GM23338 (cell line): ENCODE data around the gene TMEM185B. TPM values are rescaled to one million over a fixed set of nuclear protein-coding genes. Genes with fewer than 3 reads are reported as not detected.
A peak's percentile ranks its signal among the peaks of the same experiment; 100 is the strongest.

Experiments
- ATAC-seq: fragments of 200-7000 bp; cut with Tn5 transposase; 3 replicates; pipeline ENCODE4 v1.9.1; 2020
- DNase-seq: peaks from one replicate; pipeline ENCODE4 v3.0.0-alpha.2; 2015; ENCODE audit warnings: low spot score
- H2AFZ ChIP-seq: fragments of 200-600 bp; sonication (generic); 2 replicates; pipeline ENCODE4 v1.8.0; 2016; ENCODE audit warnings: antibody characterized with exemption, mild to moderate bottlenecking, moderate library complexity
- H3F3A ChIP-seq: fragments of 200-600 bp; sonication (generic); replicated peaks from 2 replicates; pipeline ENCODE4 v1.8.0; 2017; ENCODE audit warnings: antibody characterized with exemption, mixed run types, low read depth
- H3K27ac ChIP-seq: fragments of 200-600 bp; sonication (generic); 2 replicates; pipeline ENCODE4 v1.6.1; 2016; ENCODE audit warnings: low read depth
- H3K27me3 ChIP-seq: fragments of 200-600 bp; sonication (generic); 2 replicates; pipeline ENCODE4 v1.8.0; 2016; ENCODE audit warnings: mild to moderate bottlenecking, mixed run types, moderate library complexity; ENCODE audit not compliant: insufficient read depth
- H3K36me3 ChIP-seq: fragments of 200-600 bp; sonication (generic); 2 replicates; pipeline ENCODE4 v1.8.0; 2016; ENCODE audit warnings: mild to moderate bottlenecking; ENCODE audit not compliant: insufficient read depth
- H3K4me1 ChIP-seq: fragments of 200-600 bp; sonication (generic); 2 replicates; pipeline ENCODE4 v1.8.0; 2016; ENCODE audit warnings: mild to moderate bottlenecking, moderate library complexity; ENCODE audit not compliant: insufficient read depth
- H3K4me2 ChIP-seq: fragments of 200-600 bp; sonication (generic); 2 replicates; pipeline ENCODE4 v1.7.1; 2017; ENCODE audit warnings: mixed run types
- H3K4me3 ChIP-seq: fragments of 200-600 bp; sonication (generic); 2 replicates; pipeline ENCODE4 v1.6.1; 2016; ENCODE audit warnings: mixed run types
- H3K79me2 ChIP-seq: fragments of 200-600 bp; sonication (generic); replicated peaks from 2 replicates; pipeline ENCODE4 v1.8.0; 2017; ENCODE audit warnings: mild to moderate bottlenecking; ENCODE audit not compliant: insufficient read depth
- H3K9me2 ChIP-seq: fragments of 200-600 bp; sonication (generic); 2 replicates; pipeline ENCODE4 v1.8.0; 2017; ENCODE audit not compliant: insufficient read depth
- H4K20me1 ChIP-seq: fragments of 200-600 bp; sonication (generic); replicated peaks from 2 replicates; pipeline ENCODE4 v1.8.0; 2017; ENCODE audit warnings: mild to moderate bottlenecking; ENCODE audit not compliant: insufficient read depth
- H3K27ac Mint-ChIP-seq: 2 replicates; pipeline ENCODE4 v1.8.0; 2020; ENCODE audit warnings: inconsistent platforms, mild to moderate bottlenecking, moderate library complexity, mixed read lengths
- H3K27me3 Mint-ChIP-seq: 3 replicates; pipeline ENCODE4 v1.8.0; 2022; ENCODE audit warnings: low read depth, mild to moderate bottlenecking, moderate library complexity, mixed read lengths, inconsistent platforms; ENCODE audit not compliant: insufficient read depth, poor library complexity
- H3K36me3 Mint-ChIP-seq: 3 replicates; pipeline ENCODE4 v1.8.0; 2021; ENCODE audit warnings: low read depth, mild to moderate bottlenecking, inconsistent platforms, moderate library complexity, mixed read lengths
- H3K4me1 Mint-ChIP-seq: 3 replicates; pipeline ENCODE4 v1.8.0; 2020; ENCODE audit warnings: mild to moderate bottlenecking, inconsistent platforms, mixed read lengths
- H3K4me3 Mint-ChIP-seq: 3 replicates; pipeline ENCODE4 v1.8.0; 2021; ENCODE audit warnings: moderate library complexity, mild to moderate bottlenecking, inconsistent platforms, mixed read lengths
- H3K9me3 Mint-ChIP-seq: 3 replicates; pipeline ENCODE4 v1.8.0; 2020; ENCODE audit warnings: moderate library complexity, mild to moderate bottlenecking, inconsistent platforms, mixed read lengths
- JUNB ChIP-seq: IDR thresholded peaks from one replicate; pipeline ENCODE4 v1.6.1; 2016; ENCODE audit warnings: antibody characterized with exemption; ENCODE audit not compliant: unreplicated experiment
- POLR2AphosphoS5 ChIP-seq: IDR thresholded peaks from 2 replicates; pipeline ENCODE4 v1.6.1; 2016; ENCODE audit warnings: antibody characterized with exemption, low read depth
- STAT1 ChIP-seq: IDR thresholded peaks from one replicate; pipeline ENCODE4 v1.6.1; 2016; ENCODE audit warnings: antibody characterized with exemption; ENCODE audit not compliant: unreplicated experiment
- ZNF114 ChIP-seq: fragments of 250-450 bp; sonication (Bioruptor Pico); IDR thresholded peaks from 2 replicates; pipeline ENCODE4 v1.5.0; 2020; ENCODE audit warnings: mild to moderate bottlenecking, moderate library complexity
- polyA plus RNA-seq: library from polyadenylated mRNA; unstranded; fragments of >200 nt; fragmentation: Nextera tagmentation; extraction: Ambion mirVana; gene quantifications from 2 replicates; pipeline ENCODE4 v1.2.1, GENCODE V29; 2016
- total RNA-seq: library from RNA; depleted of rRNA; stranded (reverse); fragments of >200 nt; shearing (Covaris generic); gene quantifications from 2 replicates; pipeline ENCODE4 v1.2.3, GENCODE V29; 2014
- TF ChIP-seq, protein P1 (sequence below): fragments of 250-450 bp; sonication (Bioruptor Pico); IDR thresholded peaks from 2 replicates; pipeline ENCODE4 v1.5.0; 2020; ENCODE audit warnings: mild to moderate bottlenecking, moderate library complexity

The TMEM185B gene
- total and polyA plus RNA-seq, 2 experiments from 2014 or later: 3.9 to 24.4 TPM

GRCh38 chr2:120222186-120223033 lies 790 bp downstream of the TMEM185B start (continued):
- TF ChIP-seq, protein P1, sequence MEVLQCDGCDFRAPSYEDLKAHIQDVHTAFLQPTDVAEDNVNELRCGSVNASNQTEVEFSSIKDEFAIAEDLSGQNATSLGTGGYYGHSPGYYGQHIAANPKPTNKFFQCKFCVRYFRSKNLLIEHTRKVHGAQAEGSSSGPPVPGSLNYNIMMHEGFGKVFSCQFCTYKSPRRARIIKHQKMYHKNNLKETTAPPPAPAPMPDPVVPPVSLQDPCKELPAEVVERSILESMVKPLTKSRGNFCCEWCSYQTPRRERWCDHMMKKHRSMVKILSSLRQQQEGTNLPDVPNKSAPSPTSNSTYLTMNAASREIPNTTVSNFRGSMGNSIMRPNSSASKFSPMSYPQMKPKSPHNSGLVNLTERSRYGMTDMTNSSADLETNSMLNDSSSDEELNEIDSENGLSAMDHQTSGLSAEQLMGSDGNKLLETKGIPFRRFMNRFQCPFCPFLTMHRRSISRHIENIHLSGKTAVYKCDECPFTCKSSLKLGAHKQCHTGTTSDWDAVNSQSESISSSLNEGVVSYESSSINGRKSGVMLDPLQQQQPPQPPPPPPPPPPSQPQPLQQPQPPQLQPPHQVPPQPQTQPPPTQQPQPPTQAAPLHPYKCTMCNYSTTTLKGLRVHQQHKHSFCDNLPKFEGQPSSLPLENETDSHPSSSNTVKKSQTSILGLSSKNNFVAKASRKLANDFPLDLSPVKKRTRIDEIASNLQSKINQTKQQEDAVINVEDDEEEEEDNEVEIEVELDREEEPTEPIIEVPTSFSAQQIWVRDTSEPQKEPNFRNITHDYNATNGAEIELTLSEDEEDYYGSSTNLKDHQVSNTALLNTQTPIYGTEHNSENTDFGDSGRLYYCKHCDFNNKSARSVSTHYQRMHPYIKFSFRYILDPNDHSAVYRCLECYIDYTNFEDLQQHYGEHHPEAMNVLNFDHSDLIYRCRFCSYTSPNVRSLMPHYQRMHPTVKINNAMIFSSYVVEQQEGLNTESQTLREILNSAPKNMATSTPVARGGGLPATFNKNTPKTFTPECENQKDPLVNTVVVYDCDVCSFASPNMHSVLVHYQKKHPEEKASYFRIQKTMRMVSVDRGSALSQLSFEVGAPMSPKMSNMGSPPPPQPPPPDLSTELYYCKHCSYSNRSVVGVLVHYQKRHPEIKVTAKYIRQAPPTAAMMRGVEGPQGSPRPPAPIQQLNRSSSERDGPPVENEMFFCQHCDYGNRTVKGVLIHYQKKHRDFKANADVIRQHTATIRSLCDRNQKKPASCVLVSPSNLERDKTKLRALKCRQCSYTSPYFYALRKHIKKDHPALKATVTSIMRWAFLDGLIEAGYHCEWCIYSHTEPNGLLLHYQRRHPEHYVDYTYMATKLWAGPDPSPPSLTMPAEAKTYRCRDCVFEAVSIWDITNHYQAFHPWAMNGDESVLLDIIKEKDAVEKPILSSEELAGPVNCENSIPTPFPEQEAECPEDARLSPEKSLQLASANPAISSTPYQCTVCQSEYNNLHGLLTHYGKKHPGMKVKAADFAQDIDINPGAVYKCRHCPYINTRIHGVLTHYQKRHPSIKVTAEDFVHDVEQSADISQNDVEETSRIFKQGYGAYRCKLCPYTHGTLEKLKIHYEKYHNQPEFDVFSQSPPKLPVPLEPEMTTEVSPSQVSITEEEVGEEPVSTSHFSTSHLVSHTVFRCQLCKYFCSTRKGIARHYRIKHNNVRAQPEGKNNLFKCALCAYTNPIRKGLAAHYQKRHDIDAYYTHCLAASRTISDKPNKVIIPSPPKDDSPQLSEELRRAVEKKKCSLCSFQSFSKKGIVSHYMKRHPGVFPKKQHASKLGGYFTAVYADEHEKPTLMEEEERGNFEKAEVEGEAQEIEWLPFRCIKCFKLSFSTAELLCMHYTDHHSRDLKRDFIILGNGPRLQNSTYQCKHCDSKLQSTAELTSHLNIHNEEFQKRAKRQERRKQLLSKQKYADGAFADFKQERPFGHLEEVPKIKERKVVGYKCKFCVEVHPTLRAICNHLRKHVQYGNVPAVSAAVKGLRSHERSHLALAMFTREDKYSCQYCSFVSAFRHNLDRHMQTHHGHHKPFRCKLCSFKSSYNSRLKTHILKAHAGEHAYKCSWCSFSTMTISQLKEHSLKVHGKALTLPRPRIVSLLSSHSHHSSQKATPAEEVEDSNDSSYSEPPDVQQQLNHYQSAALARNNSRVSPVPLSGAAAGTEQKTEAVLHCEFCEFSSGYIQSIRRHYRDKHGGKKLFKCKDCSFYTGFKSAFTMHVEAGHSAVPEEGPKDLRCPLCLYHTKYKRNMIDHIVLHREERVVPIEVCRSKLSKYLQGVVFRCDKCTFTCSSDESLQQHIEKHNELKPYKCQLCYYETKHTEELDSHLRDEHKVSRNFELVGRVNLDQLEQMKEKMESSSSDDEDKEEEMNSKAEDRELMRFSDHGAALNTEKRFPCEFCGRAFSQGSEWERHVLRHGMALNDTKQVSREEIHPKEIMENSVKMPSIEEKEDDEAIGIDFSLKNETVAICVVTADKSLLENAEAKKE: no peak

- H3K9me3 Mint-ChIP-seq: peaks cover 13% of the 10 kb centered on the region
- Histone ChIP-seq H3K27me3 (peaks cover 29% of the 10 kb centered on the region), H3K4me1 (no peaks in the 10 kb centered on the region; the same call in 1 of the 2 replicates), H4K20me1 (peaks cover 14% of the 10 kb centered on the region; the same call in 1 of the 2 replicates), H3K79me2 (peaks cover 14% of the 10 kb centered on the region), H3K9me2 (peaks cover 6% of the 10 kb centered on the region; the same call in 1 of the 2 replicates), H3K4me3 (no peak overlapping the region), H3K27ac (no peak overlapping the region), H3K4me2 (no peak overlapping the region), H3K36me3 (no peaks in the 10 kb centered on the region; the same call in 1 of the 2 replicates), H2AFZ (no peak overlapping the region), H3F3A (no peaks in the 10 kb centered on the region)
- peak overlapping the region; percentile 64 for H3K4me3 Mint-ChIP-seq
- ATAC-seq: no peak
- peaks cover 36% of the 10 kb centered on the region for H3K27me3 Mint-ChIP-seq
- H3K27ac Mint-ChIP-seq: no peak overlapping the region
- DNase-seq: no peak
- H3K36me3 Mint-ChIP-seq: peaks cover 20% of the 10 kb centered on the region
- H3K4me1 Mint-ChIP-seq: peaks cover 18% of the 10 kb centered on the region
- TF ChIP-seq JUNB (no peak), STAT1 (no peak), ZNF114 (CRISPR knock-in tag) (no peak), POLR2AphosphoS5 (no peak)
- TF ChIP-seq, protein P1: no peak
Observed at GRCh38 chr2:120221616-120222015, 1.6 kb downstream of the TMEM185B start.
